ENCODE data around the gene TTI1. TPM values are rescaled to one million over a fixed set of nuclear protein-coding genes. Genes with fewer than 3 reads are reported as not detected.
A peak's percentile ranks its signal among the peaks of the same experiment; 100 is the strongest.

Gene TTI1
- total RNA-seq (2021): 37.4 and 38.3 TPM in 2 replicates
- long read RNA-seq, transcript TTI1-201 (8 exons, 3,825 nt): major isoform, 146 of 214 reads
- long read RNA-seq, transcript TTI1-203 (7 exons, 3,791 nt): minor isoform, 7 of 214 reads
- long read RNA-seq, partial matches to known transcripts: 35 of 214 reads
- long read RNA-seq, other reads (novel, unspliced or antisense): 24 of 214 reads

GRCh38 chr20:38033330-38034107 lies at the start of gene TTI1, which contains the start of gene RPRD1B:
Gene TTI1, minus strand, starts transcription at chr20:38033456. Its CDS starts 19,640 bp downstream, at chr20:38013816.
Gene RPRD1B, plus strand, starts transcription at chr20:38033746. Its CDS starts 202 bp downstream, at chr20:38033948.
- peak within 1 kb of the TSS; percentile 96 to 97 for H3K4me3 Mint-ChIP-seq
- peaks cover 0 to 1% of the 10 kb centered on the region in 2 experiments; a peak in 3 of 5 replicates for H3K9me3 Mint-ChIP-seq
- no peak within 1 kb of the TSS for H3K56ac ChIP-seq (ENCODE audit: insufficient read length, low read depth, low read length)
- no peak within 1 kb of the TSS for H2BK12ac ChIP-seq (ENCODE audit: insufficient read length, low read depth, low read length)
- H3K9me3 ChIP-seq (ENCODE audit: control insufficient read depth, low read depth, low read length): no peaks in the 10 kb centered on the region
- H3K27me3 Mint-ChIP-seq (ENCODE audit: low read depth): no peaks in the 10 kb centered on the region
- H3K23me2 ChIP-seq (ENCODE audit: insufficient read length, low read depth, low read length, poor library complexity, severe bottlenecking): peaks cover 11% of the 10 kb centered on the region
- peak within 1 kb of the TSS; percentile 93 for H3K9ac ChIP-seq (ENCODE audit: extremely low read depth, insufficient read length, low read length)
- peak within 1 kb of the TSS; percentile 99 to 100 (median 99) for H3K27ac Mint-ChIP-seq
- H4K91ac ChIP-seq (ENCODE audit: insufficient read length, low read depth, low read length): peak within 1 kb of the TSS; percentile 78
- H2AFZ ChIP-seq (ENCODE audit: low read length): no peak within 1 kb of the TSS
- H3K4me1 Mint-ChIP-seq: peaks cover 38 to 49% of the 10 kb centered on the region in 2 experiments
- no peak within 1 kb of the TSS for H2BK5ac ChIP-seq (ENCODE audit: insufficient read length, low read length)
- H2BK20ac ChIP-seq (ENCODE audit: low read depth, low read length, poor library complexity, severe bottlenecking): no peak within 1 kb of the TSS
- H3K79me2 ChIP-seq (ENCODE audit: insufficient read depth, low read length): peaks cover 27% of the 10 kb centered on the region; the same call in 1 of the 2 replicates
- H3T11ph ChIP-seq (ENCODE audit: low read length): peak within 1 kb of the TSS; percentile 68
- TF ChIP-seq CTCF (conservative IDR thresholded peaks at IDR 0.05): no peak
- peaks cover 19% of the 10 kb centered on the region for H3K79me1 ChIP-seq (ENCODE audit: insufficient read depth, low read depth, low read length, poor library complexity, severe bottlenecking)
- WGBS (ENCODE audit: extremely low coverage, insufficient read length, low lambda C conversion rate): no CpG with 5 or more reads among the region's 69 CpGs
- peak within 1 kb of the TSS; percentile 100 for H3K18ac ChIP-seq (ENCODE audit: insufficient read length, low read depth, low read length)
- DNase-seq: peak; percentile 92
- peaks cover 20 to 41% (median 27%) of the 10 kb centered on the region in 3 experiments for H3K36me3 Mint-ChIP-seq (ENCODE audit: insufficient read depth in 1 of 3, low read depth in 3 of 3)
- peak within 1 kb of the TSS; percentile 100 for H3K14ac ChIP-seq (ENCODE audit: insufficient read depth, low read length)
- H3K4me2 ChIP-seq (ENCODE audit: insufficient read depth, insufficient read length, low read length): peak within 1 kb of the TSS; percentile 74
- H4K5ac ChIP-seq (ENCODE audit: insufficient read length, low read depth, low read length): peak within 1 kb of the TSS; percentile 54
- no peaks in the 10 kb centered on the region for H4K20me1 ChIP-seq (ENCODE audit: control insufficient read depth, insufficient read depth, insufficient read length)
- H3K4ac ChIP-seq (ENCODE audit: low read depth, low read length): peak within 1 kb of the TSS; percentile 50; the same call in 1 of the 2 replicates
- no peak within 1 kb of the TSS for H2BK15ac ChIP-seq (ENCODE audit: low read depth, low read length)
- no peaks in the 10 kb centered on the region; the same call in 1 of the 2 replicates for H3K4me1 ChIP-seq (ENCODE audit: insufficient read depth, low read length)
- H2AK5ac ChIP-seq (ENCODE audit: insufficient read length, low read length): no peak within 1 kb of the TSS
- H4K8ac ChIP-seq (replicated peaks; ENCODE audit: insufficient read length, low read depth, low read length): no peak within 1 kb of the TSS
- peak within 1 kb of the TSS; percentile 10 for H3K23ac ChIP-seq (ENCODE audit: insufficient read length, low read depth, low read length)
- no peak within 1 kb of the TSS for H3K27ac ChIP-seq (ENCODE audit: insufficient read length, low read depth, low read length)
- no peaks in the 10 kb centered on the region for H3K27me3 ChIP-seq (ENCODE audit: insufficient read depth, low read length)
- peak within 1 kb of the TSS; percentile 96 for H2BK120ac ChIP-seq (ENCODE audit: low read depth, low read length, poor library complexity, severe bottlenecking)

Measured in H9 (cell line).